ENCODE measurements around the gene TPRG1.
A peak's percentile ranks its signal among the peaks of the same experiment; 100 is the strongest.
"Not testable (repeated sequence)": the region's sequence is repeated elsewhere in the genome, so short reads cannot be mapped to it uniquely, and the experiment has no call there.

The TPRG1 gene

GRCh38 chr3:189320511-189320910 lies 148.7 kb downstream of the TPRG1 start:
- DNase-seq, result no peak

- no peak for DNase-seq
Measured at GRCh38 chr3:189322339-189322738, 150.6 kb downstream of the TPRG1 start.

- DNase-seq, result peak; percentile 59
Measured at GRCh38 chr3:189324538-189325138, 152.9 kb downstream of the TPRG1 start.

GRCh38 chr3:189325454-189325853 lies 153.7 kb downstream of the TPRG1 start:
- DNase-seq, result no peak

GRCh38 chr3:189329630-189330029 lies 157.9 kb downstream of the TPRG1 start:
- not testable (repeated sequence) for DNase-seq

GRCh38 chr3:189330066-189330465 lies 158.3 kb downstream of the TPRG1 start:
- no peak for DNase-seq

- DNase-seq, result no peak
Measured at GRCh38 chr3:189331002-189331418, 159.2 kb downstream of the TPRG1 start.

- DNase-seq, result no peak
Measured at GRCh38 chr3:189334064-189334920, 162.5 kb downstream of the TPRG1 start.

- DNase-seq, result no peak
Measured at GRCh38 chr3:189337673-189338091, 165.9 kb downstream of the TPRG1 start.

GRCh38 chr3:189338366-189338765 lies 166.6 kb downstream of the TPRG1 start:
- no peak for DNase-seq

- DNase-seq, result no peak
Measured at GRCh38 chr3:189339996-189340395, 168.2 kb downstream of the TPRG1 start.

GRCh38 chr3:189340680-189341460 lies 169.1 kb downstream of the TPRG1 start:
- no peak for DNase-seq

- no peak for DNase-seq
Measured at GRCh38 chr3:189342811-189343210, 171.0 kb downstream of the TPRG1 start.

GRCh38 chr3:189344996-189345395 lies 173.2 kb downstream of the TPRG1 start:
- DNase-seq, result no peak

GRCh38 chr3:189349772-189350171 lies 178.0 kb downstream of the TPRG1 start:
- DNase-seq, result no peak

- DNase-seq, result no peak
Measured at GRCh38 chr3:189353318-189353965, 181.7 kb downstream of the TPRG1 start.

GRCh38 chr3:189353988-189354889 lies 182.5 kb downstream of the TPRG1 start:
- DNase-seq, result no peak

GRCh38 chr3:189355115-189355480 lies 183.3 kb downstream of the TPRG1 start:
- no peak for DNase-seq

GRCh38 chr3:189355481-189356201 lies 183.9 kb downstream of the TPRG1 start:
- DNase-seq, result peak; percentile 22

GRCh38 chr3:189360291-189360690 lies 188.5 kb downstream of the TPRG1 start:
- DNase-seq, result no peak

- no peak for DNase-seq
Measured at GRCh38 chr3:189361103-189361835, 189.5 kb downstream of the TPRG1 start.

Measured in activated T-cell treated with anti-CD3 and anti-CD28 coated beads, Interleukin-2, amount 50 U/mL, for 1 hour (primary cell).